ENCODE data around the gene FOXD3.

Gene FOXD3

DNA sequence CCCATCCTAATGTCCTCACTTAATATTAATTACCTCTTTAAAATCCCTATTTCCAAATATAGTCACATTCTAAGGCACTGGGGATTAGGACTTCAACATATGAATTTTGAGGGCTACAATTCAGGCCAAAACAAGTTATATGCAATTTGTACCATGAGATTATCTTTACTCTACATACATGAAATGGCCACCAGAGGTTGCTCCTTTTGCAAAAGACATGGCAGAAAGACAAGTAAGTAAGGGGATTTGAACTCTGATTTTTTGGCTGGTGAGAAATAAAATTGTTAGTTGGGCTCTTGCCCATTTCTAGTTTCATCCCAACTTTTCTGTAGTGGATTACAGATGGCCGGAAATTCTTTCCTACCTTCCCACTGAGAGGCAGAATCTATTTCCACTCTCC, 40.2 kb downstream of the FOXD3 start:
- no peak for DNase-seq

DNA sequence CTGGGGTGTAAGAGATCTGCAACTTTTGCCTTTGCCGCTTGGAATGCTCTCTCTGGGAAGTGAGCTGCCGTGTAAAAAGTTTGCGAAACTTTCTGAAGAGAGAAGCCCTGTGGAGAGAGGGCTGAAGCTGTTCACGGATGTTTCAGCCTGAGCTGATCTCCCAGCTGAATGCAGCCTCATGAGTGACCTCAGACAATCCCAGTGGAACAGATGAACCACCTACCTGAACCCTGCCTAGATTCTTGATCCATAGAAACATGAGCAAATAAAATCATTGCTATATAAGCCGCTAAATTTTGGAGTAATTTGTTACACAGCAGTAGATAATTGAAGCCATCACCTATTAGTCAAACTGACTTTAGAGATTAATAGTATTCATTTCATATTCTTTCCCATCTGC, 40.6 kb downstream of the FOXD3 start:
- DNase-seq = no peak

- no peak for DNase-seq
Observed at GRCh38 chr1:63366908-63367214, 44.5 kb downstream of the FOXD3 start.

GRCh38 chr1:63367215-63368103, 45.1 kb downstream of the FOXD3 start, which contains the start of gene ALG6:
TSS of gene ALG6 (plus strand) at chr1:63367627. CDS start at chr1:63370978, 3,351 bp downstream.
- DNase-seq = peak; percentile 87

DNA sequence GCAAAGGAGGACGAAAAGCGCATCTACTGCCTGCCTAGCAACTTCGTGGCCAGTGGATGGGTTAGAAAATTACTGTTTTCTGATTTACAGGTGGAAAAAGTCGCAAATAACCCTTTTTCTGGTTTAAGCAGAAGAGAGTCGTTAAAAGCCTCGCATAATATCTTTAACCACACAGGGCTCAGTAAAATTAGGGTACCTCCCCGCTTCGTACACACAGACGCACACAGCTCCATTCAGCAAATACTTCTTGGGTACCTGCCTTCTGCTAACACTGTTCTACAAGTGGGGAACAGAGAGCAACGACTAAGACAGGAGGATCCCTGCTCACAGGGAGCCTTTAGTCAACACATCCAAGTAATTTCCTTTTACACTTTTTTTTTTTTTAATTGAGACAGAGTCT, 45.8 kb downstream of the FOXD3 start:
- DNase-seq = no peak

Data from activated gamma-delta T cell (primary cell).